ENCODE data around the gene CAMK1D. TPM values are rescaled to one million over a fixed set of nuclear protein-coding genes. Genes with fewer than 3 reads are reported as not detected.
"Not testable (repeated sequence)": the region's sequence is repeated elsewhere in the genome, so short reads cannot be mapped to it uniquely, and the experiment has no call there.

The CAMK1D gene
- total and polyA plus RNA-seq, 9 donors: 1.9 to 7.4 (median 3.9) TPM

DNA sequence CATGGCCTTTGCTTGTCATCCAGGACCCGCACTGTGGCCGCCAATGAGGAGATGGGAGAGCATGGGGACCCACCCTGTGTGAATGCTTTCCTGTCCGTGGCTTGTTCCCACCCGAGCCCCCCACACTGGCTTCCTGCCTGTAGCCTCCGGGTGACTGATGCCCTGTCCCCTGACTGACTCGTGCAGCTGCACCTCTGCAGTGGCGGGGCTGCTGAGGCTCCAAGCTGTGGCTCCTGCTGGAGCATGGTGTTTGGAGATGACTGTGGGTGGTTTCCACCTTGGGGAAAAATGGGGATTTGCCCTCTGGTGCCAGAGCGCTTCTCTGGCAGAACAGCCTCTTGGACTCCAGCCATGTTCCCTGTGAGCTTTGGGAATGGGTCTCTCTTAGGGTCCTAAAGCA is 2.1 kb downstream of the CAMK1D start:
- Histone ChIP-seq H3K4me3 (ENCODE audit: low read length) (no peak overlapping the region), H3K27ac (ENCODE audit: low read length) (no peak overlapping the region), H3K4me1 (ENCODE audit: control insufficient read depth, insufficient read depth, low read length) (peaks cover 18% of the 10 kb centered on the region), H3K27me3 (ENCODE audit: control insufficient read depth, insufficient read depth, low read length) (peaks cover 15% of the 10 kb centered on the region), H3K9me3 (replicated peaks; ENCODE audit: control insufficient read depth, low read depth, low read length) (no peaks in the 10 kb centered on the region), H3K36me3 (ENCODE audit: control insufficient read depth, insufficient read depth, low read length) (no peaks in the 10 kb centered on the region)
- WGBS (ENCODE audit: insufficient coverage): 48% methylated on average over 6 of the region's 8 CpGs
- DNase-seq: no peak

DNA sequence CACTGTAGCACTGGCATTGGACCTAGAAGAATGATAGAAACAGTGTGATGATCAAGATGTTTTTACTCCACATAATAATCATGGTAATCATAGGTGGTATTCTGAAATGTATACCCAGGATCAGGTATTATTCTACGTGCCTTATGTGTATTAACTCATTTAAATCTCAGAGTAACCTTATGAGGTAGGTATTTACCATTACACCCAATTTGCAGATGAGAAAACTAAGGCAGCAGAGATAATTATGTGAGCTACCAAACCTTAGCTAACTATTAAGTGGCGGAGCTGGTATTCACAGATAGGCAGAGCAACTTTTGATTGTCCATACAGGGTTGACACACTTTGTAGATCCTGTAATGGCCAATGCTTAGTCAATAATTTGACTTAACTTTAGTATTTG is 2.5 kb downstream of the CAMK1D start:
- Histone ChIP-seq H3K4me1 (ENCODE audit: control insufficient read depth, insufficient read depth, low read length) (peaks cover 18% of the 10 kb centered on the region), H3K4me3 (ENCODE audit: low read length) (no peak overlapping the region), H3K27me3 (ENCODE audit: control insufficient read depth, insufficient read depth, low read length) (peaks cover 15% of the 10 kb centered on the region), H3K36me3 (ENCODE audit: control insufficient read depth, insufficient read depth, low read length) (no peaks in the 10 kb centered on the region), H3K27ac (ENCODE audit: low read length) (no peak overlapping the region), H3K9me3 (replicated peaks; ENCODE audit: control insufficient read depth, low read depth, low read length) (no peaks in the 10 kb centered on the region)
- DNase-seq: no peak
- WGBS (ENCODE audit: insufficient coverage): no CpG with 5 or more reads among the region's 2 CpGs

DNA sequence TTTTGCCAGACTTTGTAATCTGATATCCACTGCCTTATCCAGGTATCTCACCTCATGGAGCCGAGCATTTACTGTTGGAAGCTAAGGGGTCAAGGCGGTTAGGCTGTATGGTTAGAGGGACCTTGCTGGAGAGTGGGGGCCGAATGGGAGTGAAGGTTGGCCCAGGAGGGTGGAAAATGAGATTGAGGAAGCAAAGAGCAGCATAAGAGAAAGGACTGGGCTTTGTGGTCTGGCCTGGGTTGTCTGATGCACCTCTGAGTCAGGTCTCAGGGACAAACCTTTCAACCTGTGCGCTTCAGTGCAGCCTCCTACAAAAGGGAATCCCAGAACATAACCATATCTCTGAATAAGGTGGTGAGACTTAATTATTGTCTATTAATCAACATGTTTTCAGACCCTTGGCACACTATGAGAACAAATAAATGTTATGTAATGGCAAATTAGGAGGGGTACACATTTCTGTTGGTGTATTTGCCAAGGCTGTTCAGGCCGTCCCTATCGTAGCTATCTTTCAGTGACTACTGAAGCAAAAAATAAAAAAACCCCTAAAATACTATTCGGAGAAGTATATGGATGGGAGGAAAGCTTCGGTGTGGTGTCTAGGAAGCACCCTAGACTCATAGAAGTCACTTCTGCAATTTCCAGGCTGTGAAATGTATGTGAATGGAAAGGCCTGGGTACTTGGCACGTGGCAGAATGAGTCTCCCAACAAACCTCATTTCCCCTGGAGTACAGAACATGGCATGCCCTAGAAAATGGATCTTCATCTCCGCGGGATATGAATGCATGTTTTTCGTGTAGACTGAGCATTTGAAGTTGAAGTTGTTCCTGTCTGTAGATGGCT is 4.3 kb downstream of the CAMK1D start:
- peaks cover 15% of the 10 kb centered on the region for H3K27me3 ChIP-seq (ENCODE audit: control insufficient read depth, insufficient read depth, low read length)
- 65% methylated on average over 3 of the region's 12 CpGs for WGBS (ENCODE audit: insufficient coverage)
- H3K4me1 ChIP-seq (ENCODE audit: control insufficient read depth, insufficient read depth, low read length): peaks cover 13% of the 10 kb centered on the region
- no peak for DNase-seq
- H3K4me3 ChIP-seq (ENCODE audit: low read length): no peak overlapping the region
- no peaks in the 10 kb centered on the region for H3K9me3 ChIP-seq (replicated peaks; ENCODE audit: control insufficient read depth, low read depth, low read length)
- no peak overlapping the region for H3K27ac ChIP-seq (ENCODE audit: low read length)
- no peaks in the 10 kb centered on the region for H3K36me3 ChIP-seq (ENCODE audit: control insufficient read depth, insufficient read depth, low read length)

DNA sequence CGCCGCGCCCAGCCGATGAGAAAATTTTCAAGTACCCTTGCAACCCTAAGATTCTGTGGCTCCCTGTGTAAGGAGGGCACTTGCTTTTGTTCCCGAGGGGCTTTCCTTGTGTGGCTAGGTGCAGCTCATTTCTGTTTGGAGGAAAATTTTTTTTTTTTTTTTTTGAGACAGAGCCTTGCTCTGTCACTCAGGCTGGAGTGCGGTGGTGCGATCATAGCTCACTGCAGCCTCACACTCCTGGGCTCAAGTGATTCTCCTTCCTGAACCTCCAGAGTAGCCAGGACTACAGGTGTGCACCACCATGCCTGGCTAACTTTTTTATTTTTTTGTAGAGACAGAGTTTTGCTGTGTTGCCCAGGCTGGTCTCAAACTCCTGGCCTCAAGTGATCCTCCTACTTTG is 5.3 kb downstream of the CAMK1D start:
- peaks cover 15% of the 10 kb centered on the region for H3K27me3 ChIP-seq (ENCODE audit: control insufficient read depth, insufficient read depth, low read length)
- peaks cover 11% of the 10 kb centered on the region for H3K4me1 ChIP-seq (ENCODE audit: control insufficient read depth, insufficient read depth, low read length)
- not testable (repeated sequence) for H3K9me3 ChIP-seq (replicated peaks; ENCODE audit: control insufficient read depth, low read depth, low read length); H3K4me3 ChIP-seq (ENCODE audit: low read length); H3K36me3 ChIP-seq (ENCODE audit: control insufficient read depth, insufficient read depth, low read length); DNase-seq; H3K27ac ChIP-seq (ENCODE audit: low read length)
- WGBS (ENCODE audit: insufficient coverage): no CpG with 5 or more reads among the region's 7 CpGs

DNA sequence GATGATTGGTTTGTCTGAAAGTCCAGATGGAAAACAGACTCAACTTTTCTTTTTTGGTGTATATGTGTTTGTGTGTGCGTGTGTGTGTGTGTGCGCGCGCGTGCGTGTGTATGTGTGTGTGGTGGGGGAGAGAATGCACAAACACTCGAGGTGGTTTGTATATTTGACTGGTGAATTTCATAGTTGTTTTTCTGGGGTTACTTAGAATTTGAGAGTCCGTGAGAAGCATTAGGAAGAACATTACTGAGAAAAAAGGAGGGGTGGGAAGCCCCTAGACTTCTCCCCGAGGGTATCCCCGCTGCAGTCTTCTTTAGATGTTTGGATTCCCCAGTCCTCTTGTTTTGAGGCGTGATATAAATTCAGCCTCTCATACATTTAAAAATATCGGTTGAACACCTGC is 6.0 kb downstream of the CAMK1D start:
- Histone ChIP-seq H3K36me3 (ENCODE audit: control insufficient read depth, insufficient read depth, low read length) (no peaks in the 10 kb centered on the region), H3K4me1 (ENCODE audit: control insufficient read depth, insufficient read depth, low read length) (peaks cover 7% of the 10 kb centered on the region), H3K27ac (ENCODE audit: low read length) (no peak overlapping the region), H3K9me3 (replicated peaks; ENCODE audit: control insufficient read depth, low read depth, low read length) (no peaks in the 10 kb centered on the region), H3K4me3 (ENCODE audit: low read length) (no peak overlapping the region), H3K27me3 (ENCODE audit: control insufficient read depth, insufficient read depth, low read length) (peaks cover 12% of the 10 kb centered on the region)
- WGBS (ENCODE audit: insufficient coverage): 80% methylated on average over 4 of the region's 12 CpGs
- no peak for DNase-seq

DNA sequence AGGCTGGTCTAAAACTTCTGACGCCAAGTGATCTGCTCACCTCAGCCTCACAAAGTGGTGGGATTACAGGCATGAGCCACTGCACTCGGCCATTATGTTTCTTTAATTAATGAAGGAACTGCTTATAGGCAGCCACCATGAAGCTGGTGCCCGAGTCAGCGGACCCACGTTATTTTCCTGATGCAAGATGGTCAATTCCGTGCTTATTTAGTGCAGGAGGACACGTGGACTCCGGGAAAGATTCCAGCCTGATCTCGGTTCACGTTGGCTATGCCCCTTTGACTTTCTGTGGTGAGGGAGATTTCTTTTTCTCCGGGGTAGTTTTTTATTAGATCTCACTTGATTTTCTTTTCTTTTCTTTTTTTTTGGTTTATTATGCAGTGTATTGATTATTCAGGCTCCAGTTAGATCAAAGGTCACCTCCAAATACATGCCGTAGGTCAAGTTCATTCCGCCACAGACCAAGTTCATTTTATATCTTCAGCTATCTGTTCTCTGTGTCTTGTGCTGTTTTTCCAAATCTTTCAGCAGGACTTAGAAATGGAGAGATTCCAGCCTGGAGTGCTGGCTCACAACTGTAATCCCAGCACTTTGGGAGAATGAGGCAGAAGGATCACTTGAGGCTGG is 8.3 kb downstream of the CAMK1D start:
- Histone ChIP-seq H3K9me3 (replicated peaks; ENCODE audit: control insufficient read depth, low read depth, low read length) (no peaks in the 10 kb centered on the region), H3K27ac (ENCODE audit: low read length) (no peak overlapping the region), H3K4me3 (ENCODE audit: low read length) (no peak overlapping the region), H3K4me1 (ENCODE audit: control insufficient read depth, insufficient read depth, low read length) (no peaks in the 10 kb centered on the region), H3K36me3 (ENCODE audit: control insufficient read depth, insufficient read depth, low read length) (no peaks in the 10 kb centered on the region), H3K27me3 (ENCODE audit: control insufficient read depth, insufficient read depth, low read length) (no peaks in the 10 kb centered on the region)
- DNase-seq: no peak
- 83% methylated on average over 4 of the region's 13 CpGs for WGBS (ENCODE audit: insufficient coverage)

DNA sequence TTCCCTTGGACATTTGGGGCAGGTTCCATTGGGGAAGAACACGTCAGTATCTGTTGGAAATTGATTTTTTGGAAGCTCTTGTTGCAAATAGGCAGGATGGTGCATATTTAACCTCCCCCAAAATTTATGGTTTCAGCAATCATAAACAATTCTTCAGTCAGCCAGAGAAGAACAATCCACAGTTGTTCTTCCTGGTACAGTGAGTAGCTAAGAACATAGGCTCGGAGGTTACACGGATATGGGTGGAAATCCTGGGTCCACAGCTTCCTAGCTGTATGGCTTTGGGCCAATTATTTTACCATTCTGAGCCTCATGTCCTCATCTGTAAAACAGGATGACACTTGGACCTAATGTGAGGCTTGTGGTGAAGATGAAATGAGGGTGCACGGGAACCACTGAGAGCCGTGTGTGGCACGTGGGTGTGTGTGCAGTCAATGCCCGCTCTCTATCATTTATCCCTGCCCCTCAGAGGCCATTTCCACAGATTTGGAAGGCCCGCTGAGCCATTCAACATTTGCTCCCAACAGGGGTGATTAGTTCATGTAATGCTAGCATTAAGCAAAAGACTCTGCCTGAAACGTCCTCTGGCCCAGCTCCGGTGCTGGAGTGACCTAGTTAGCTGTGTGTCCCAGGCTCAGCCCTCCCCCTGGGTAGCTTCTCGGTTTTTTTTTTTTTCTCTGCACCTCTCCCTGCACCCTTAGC is 9.7 kb downstream of the CAMK1D start:
- no peaks in the 10 kb centered on the region for H3K4me1 ChIP-seq (ENCODE audit: control insufficient read depth, insufficient read depth, low read length)
- WGBS (ENCODE audit: insufficient coverage): 54% methylated on average over 6 of the region's 11 CpGs
- H3K36me3 ChIP-seq (ENCODE audit: control insufficient read depth, insufficient read depth, low read length): no peaks in the 10 kb centered on the region
- H3K27me3 ChIP-seq (ENCODE audit: control insufficient read depth, insufficient read depth, low read length): no peaks in the 10 kb centered on the region
- no peak for DNase-seq
- H3K9me3 ChIP-seq (replicated peaks; ENCODE audit: control insufficient read depth, low read depth, low read length): no peaks in the 10 kb centered on the region
- H3K27ac ChIP-seq (ENCODE audit: low read length): no peak overlapping the region
- H3K4me3 ChIP-seq (ENCODE audit: low read length): no peak overlapping the region

DNA sequence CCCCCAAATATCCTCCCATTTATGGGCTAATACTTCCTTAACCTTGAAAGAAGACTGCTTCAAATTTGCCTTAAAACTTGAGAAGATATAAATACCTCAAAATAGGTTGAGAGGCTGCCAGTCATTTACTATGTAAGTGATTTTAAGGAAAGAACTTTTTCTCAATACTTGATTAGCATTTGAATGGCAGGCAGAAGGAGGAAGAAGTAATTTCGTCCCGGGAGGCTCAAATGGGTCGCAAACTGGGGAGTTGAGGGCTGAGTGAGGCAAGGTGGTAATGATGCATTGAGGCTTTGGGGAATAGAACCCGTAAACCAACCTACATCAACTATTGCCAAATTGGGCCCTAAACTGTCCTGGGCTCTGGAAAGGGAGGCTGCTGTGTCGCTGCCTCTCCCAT is 11.1 kb downstream of the CAMK1D start:
- H3K36me3 ChIP-seq (ENCODE audit: control insufficient read depth, insufficient read depth, low read length): no peaks in the 10 kb centered on the region
- no peaks in the 10 kb centered on the region for H3K9me3 ChIP-seq (replicated peaks; ENCODE audit: control insufficient read depth, low read depth, low read length)
- H3K27ac ChIP-seq (ENCODE audit: low read length): no peak overlapping the region
- no peak for DNase-seq
- no peaks in the 10 kb centered on the region for H3K27me3 ChIP-seq (ENCODE audit: control insufficient read depth, insufficient read depth, low read length)
- H3K4me3 ChIP-seq (ENCODE audit: low read length): no peak overlapping the region
- H3K4me1 ChIP-seq (ENCODE audit: control insufficient read depth, insufficient read depth, low read length): no peaks in the 10 kb centered on the region
- 70% methylated on average over 3 of the region's 5 CpGs for WGBS (ENCODE audit: insufficient coverage)

DNA sequence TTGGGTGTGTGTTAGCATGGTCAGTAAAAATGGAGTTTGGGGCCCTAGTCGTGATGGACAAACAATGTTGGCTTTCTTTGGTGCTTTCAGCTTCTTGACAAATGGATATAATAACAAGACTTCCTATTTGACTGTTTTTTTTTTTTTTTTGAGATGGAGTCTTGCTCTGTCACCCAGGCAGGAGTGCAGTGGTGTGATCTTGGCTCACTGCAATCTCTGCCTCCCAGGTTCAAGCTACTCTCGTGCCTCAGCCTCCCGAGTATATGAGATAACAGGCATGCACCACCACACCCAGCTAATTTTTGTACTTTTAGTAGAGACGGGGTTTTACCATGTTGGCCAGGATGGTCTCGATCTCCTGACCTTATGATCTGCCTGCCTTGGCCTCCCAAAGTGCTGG is 11.8 kb downstream of the CAMK1D start:
- not testable (repeated sequence) for DNase-seq; H3K27ac ChIP-seq (ENCODE audit: low read length); H3K9me3 ChIP-seq (replicated peaks; ENCODE audit: control insufficient read depth, low read depth, low read length); H3K36me3 ChIP-seq (ENCODE audit: control insufficient read depth, insufficient read depth, low read length); H3K4me3 ChIP-seq (ENCODE audit: low read length); H3K27me3 ChIP-seq (ENCODE audit: control insufficient read depth, insufficient read depth, low read length); H3K4me1 ChIP-seq (ENCODE audit: control insufficient read depth, insufficient read depth, low read length)
- no CpG with 5 or more reads among the region's 5 CpGs for WGBS (ENCODE audit: insufficient coverage)

DNA sequence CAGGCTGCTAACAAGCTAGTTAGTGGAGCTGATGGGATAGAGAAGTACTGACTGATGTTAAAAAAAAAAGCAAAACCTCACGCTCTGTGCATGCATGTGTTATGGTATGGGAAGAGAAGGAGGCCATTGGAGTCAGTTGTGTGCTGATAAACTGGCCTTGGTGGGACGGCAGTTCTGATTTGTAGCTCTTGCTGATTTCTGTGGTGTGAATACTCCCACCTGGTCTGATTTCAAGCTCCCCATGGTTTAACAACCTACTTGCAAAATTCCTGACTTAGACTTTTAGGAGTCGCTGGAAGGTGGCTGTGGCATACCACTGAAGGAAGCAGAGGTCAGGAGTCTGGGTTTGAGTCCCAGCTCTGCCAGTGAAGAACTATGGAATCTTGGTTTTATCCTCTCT is 15.2 kb downstream of the CAMK1D start:
- Histone ChIP-seq H3K4me1 (ENCODE audit: control insufficient read depth, insufficient read depth, low read length) (no peaks in the 10 kb centered on the region), H3K36me3 (ENCODE audit: control insufficient read depth, insufficient read depth, low read length) (no peaks in the 10 kb centered on the region), H3K27me3 (ENCODE audit: control insufficient read depth, insufficient read depth, low read length) (no peaks in the 10 kb centered on the region), H3K9me3 (replicated peaks; ENCODE audit: control insufficient read depth, low read depth, low read length) (no peaks in the 10 kb centered on the region), H3K4me3 (ENCODE audit: low read length) (no peak overlapping the region), H3K27ac (ENCODE audit: low read length) (no peak overlapping the region)
- no peak for DNase-seq
- 83% methylated on average over 2 of the region's 3 CpGs for WGBS (ENCODE audit: insufficient coverage)
